HG02763 (cell line): ENCODE results near the gene DENND10.
"Not testable (repeated sequence)": the region's sequence is repeated elsewhere in the genome, so short reads cannot be mapped to it uniquely, and the experiment has no call there.

Experiments
- ATAC-seq: cut with Tn5 transposase; IDR thresholded peaks from one replicate; pipeline ENCODE4 v1.9.1; 2021; ENCODE audit warnings: mild to moderate bottlenecking, moderate library complexity; ENCODE audit not compliant: unreplicated experiment

DENND10 gene

DNA sequence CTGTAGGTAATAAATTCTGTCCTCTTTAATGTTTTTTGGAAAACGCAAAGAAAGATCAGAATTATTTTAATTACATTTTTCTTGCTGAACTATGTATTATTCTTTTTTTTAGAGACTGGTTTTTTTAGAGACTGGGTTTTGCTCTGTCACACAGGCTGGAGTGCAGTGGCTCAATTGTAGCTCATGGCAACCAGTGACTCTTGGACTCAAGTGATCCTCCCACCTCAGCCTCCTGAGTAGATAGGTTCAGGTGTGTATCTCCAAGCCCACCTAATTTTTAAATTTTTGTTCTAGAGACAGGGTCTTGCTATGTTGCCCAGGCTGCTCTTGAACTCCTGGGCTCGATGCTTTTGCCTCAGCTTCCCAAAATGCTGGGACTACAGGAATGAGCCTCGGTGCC lies 5.3 kb upstream of the DENND10 start:
- ATAC-seq = no peak

DNA sequence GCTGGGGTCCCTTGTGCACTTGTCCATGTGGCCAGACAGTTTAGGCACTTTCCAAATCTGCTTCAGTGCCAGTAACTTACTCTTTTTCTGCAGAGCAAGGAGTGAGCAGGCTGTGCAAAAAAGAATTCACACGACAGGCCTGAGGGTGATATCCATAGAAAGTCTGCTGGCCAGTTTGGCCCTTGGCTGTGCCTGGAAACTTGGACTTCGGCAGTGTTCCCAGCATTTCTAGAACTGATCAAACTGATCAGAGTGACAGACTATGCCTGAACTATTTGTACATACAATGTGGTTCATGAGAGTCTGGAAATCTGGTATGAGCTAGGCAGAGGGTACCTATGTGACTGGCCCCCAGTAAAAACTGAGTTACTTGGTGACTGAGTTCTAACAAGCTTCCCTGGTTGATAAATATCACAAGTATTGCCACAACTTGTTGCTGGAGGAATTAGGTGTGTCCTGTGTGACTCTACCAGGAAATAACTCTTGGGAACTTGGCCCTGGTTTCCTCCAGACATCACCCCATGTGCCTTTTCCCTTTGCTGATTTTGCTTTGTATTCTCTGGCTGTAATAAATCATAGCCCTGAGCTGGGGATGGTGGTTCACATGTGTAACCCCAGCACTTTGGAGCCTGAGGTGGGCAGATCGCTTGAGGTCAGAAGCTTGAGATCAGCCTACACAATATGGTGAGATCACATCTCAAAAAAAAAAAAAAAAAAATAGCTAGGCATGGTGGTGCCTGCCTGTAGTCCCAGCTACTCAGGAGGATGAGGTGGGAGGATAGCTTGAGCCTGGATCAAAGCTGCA lies 3.3 kb upstream of the DENND10 start:
- ATAC-seq = no peak

DNA sequence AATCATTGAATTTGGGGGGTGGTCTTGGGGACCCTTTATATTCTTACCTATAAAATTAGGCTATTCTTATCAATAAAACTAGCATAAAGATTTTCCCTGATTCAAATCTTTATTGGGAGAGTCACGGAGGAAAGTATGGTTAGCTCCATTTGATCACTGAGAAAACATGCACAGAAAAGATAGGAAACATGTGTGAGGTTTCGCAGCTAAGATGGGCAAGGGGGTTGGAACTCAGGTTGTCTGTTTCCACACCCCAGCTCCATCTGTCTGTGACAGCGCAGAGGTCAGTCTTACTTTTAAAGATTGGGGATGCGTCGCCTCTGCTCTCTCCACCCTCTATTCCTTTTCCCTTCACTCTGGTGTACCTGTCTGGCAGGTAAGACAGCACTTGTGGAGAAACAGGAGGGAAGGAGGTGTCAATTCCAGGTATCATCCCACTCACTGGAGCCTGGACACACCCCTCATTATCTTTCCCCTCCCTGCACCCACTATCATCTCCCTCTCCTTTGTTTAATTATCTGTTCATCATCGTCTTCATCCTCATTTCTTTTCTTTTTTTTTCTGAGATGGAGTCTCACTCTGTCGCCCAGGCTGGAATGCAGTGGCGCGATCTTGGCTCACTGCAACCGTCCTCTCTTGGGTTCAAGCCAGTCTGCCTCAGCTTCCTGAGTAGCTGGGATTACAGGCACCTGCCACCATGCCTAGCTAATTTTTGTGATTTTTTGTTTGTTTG lies 2.4 kb upstream of the DENND10 start:
- no peak for ATAC-seq

DNA sequence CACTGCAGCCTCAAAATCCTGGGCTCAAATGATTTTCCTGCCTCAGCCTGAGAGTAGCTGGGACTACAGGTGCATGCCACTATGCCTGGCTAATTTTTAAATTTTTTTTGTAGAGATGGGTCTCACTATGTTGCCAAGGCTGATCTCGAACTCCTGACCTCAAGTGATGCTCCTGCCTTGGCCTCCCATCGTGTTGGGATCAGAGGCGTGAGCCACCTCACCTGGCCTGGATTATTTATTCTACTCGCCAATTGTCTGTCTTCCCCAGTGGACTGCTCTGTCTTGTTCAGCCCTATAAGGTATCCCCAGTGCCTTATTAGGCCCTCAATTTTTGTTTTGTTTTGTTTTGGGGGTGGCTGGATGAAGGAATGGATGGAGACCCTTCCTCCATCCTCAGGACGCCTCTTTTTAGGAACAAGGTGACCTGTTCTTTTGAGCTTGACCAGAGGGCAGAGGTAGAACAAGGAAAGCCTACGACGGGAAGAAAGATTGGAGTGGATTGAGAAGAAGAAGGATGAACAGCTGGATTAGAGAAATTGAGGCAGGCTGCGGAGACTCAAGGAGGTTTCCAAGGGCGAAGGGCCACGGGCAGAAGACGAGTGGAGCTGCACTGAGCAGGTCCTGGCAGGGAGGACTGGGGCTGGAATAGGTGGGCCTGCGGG lies 541 bp upstream of the DENND10 start:
- ATAC-seq = no peak

DNA sequence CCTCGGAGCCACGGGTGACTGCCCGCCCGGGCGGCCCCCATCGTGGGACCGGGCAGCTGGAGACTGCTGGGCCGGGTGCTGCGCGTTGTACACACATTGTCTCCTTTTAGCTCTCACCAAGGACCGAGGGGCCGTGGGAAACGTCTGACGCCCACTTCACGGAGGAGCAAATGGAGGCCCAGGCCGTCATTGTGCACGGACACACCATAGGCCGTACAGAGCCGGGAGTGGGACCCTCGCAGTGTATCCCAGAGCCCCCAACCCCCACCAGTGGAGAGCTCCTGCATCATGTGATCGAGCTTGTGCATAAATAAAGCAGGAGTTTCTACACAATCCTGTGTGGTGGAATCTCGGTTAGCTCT lies 722 bp downstream of the DENND10 start:
- no peak for ATAC-seq

GRCh38 chr10:119105155-119105554 lies 1.2 kb downstream of the DENND10 start:
- ATAC-seq = no peak

DNA sequence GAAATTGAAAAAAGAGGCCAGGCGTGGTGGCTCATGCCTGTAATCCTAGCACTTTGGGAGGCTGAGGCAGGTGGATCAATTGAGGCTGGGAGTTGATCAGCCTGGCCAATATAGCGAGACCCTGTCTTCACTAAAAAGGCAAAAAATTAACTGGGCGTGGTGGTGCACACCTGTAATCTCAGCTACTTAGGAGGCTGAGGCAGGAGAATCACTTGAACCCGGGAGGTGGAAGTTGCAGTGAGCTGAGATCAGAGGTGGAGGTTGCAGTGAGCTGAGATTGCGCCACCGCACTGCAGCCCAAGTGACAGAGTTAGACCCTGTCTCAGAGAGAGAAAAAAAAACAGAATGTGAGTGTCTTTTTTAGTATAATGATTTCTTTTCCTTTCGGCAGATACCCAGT lies 2.0 kb downstream of the DENND10 start:
- ATAC-seq = not testable (repeated sequence)

DNA sequence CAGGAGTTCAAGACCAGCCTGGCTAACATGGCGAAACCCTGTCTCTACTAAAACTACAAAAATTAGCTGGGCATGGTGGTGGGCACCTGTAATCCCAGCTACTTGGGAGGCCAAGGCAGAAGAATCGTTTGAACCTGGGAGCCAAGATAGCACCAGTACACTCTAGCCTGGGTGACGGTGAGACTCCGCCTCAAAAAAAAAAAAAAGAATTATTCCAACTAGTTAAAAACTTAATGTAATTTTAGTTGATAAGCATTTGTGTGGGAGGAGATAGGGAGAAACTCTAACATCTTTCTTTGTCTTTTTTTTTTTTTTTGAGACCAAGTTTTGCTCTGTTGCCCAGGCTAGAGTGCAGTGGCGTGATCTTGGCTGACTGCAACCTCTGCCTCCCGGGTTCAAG lies 3.2 kb downstream of the DENND10 start:
- ATAC-seq = not testable (repeated sequence)

DNA sequence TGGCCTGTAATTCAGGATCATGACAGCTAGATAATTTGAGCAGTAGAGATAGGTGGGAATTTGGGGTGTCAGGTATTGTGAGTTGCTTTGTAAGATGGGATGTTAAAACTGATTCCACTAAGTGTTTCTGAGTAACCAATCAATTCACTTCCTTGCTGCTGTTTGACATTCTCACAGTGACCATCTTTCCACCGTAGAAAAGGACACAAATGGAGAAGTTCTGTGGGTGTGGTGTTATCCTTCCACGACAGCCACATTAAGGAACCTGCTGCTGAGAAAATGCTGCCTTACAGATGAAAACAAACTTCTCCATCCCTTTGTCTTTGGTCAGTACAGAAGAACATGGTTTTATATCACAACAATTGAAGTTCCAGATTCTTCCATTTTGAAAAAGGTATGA lies 3.9 kb downstream of the DENND10 start:
- not testable (repeated sequence) for ATAC-seq

- no peak for ATAC-seq
Measured at GRCh38 chr10:119112056-119112455, 8.1 kb downstream of the DENND10 start.

- no peak for ATAC-seq
Measured at GRCh38 chr10:119113751-119114732, 10.1 kb downstream of the DENND10 start.

- ATAC-seq = no peak
Measured at GRCh38 chr10:119115926-119116325, 12.0 kb downstream of the DENND10 start.

- no peak for ATAC-seq
Measured at GRCh38 chr10:119116326-119116951, 12.5 kb downstream of the DENND10 start.

DNA sequence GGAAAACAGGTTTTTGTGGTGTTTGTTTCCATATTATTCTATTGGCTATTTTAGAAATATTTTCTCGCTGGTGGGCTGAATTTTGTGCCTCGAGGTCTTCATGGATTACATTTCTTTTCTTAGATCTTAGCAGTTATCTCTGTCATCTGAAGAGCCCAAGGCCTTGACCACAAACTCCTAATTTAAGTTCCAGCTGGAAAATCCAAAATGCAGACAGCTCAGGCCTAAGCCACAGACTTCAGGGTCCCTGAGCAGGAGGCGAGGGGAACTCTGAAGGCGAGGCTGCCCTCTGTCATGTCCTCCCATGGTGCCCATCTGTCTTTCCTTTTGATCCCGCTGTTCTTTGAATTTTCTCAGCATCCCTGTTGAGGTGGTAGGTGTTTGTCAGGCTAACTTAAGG lies 14.3 kb downstream of the DENND10 start:
- no peak for ATAC-seq

- no peak for ATAC-seq
Measured at GRCh38 chr10:119119400-119119799, 15.5 kb downstream of the DENND10 start.

DNA sequence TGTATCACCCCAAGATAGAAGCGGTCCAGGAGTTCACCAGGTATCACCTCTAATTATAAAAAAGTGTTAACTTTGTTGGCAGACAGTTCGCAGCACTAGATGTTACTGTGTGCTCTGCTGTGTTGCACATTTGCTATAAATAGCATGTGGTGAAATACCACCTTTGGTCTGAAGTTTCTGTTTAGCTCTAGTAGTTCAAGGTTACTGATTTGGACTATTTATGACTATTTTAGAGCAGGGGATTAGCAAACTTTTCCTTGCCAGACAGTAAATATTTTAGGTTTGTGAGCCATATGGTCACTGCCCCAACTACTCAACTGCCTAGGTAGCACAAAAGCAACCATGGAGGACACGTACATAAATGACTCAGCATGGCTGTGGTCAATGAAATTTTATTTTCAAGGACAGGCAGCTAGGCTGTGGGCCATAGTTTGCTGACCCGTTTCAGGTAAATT lies 16.5 kb downstream of the DENND10 start:
- peak; percentile 89 for ATAC-seq

- no peak for ATAC-seq
Measured at GRCh38 chr10:119120875-119121274, 17.0 kb downstream of the DENND10 start.

- no peak for ATAC-seq
Measured at GRCh38 chr10:119125942-119126341, 22.0 kb downstream of the DENND10 start.

DNA sequence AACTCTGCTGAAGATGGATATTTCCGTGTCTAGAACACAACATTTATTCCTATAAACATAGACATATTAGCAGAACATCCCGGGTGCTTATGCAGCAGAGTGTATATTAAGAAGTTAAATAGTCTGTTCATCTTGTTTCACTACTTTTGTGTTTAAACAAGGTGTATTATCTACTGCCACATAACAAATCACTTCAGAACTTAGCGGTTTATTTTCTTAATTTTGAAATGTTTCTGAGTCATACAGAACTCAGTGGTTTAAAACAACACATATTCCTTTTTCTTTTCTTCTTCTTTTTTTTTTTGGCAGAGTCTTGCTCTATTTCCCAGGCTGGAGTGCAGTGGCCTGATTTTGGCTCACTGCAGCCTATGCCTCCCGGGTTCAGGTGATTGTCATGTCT lies 25.8 kb downstream of the DENND10 start:
- ATAC-seq = no peak
